ENCODE measurements around the gene FCAR. TPM values are rescaled to one million over a fixed set of nuclear protein-coding genes. Genes with fewer than 3 reads are reported as not detected.
"Not testable (repeated sequence)": the region's sequence is repeated elsewhere in the genome, so short reads cannot be mapped to it uniquely, and the experiment has no call there.

The FCAR gene
- total RNA-seq, 3 donors from 2014 or later (not counting 1 experiment from before 2014, with no cell fraction given) = 0.26 to 23.7 (median 6.7) TPM

DNA sequence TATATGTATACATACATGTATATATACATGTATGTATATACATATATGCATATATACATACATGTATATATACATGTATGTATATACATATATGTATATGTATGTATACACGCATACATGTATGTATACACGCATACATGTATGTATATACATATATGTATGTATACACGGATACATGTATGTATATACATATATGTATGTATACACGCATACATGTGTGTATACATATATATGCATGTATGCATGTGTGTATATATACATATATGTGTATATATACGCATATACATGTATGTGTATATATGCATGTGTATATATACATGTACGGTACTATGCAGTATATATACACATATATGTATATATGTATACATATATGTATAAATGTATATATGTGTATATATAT is 29.3 kb downstream of the FCAR start:
- Histone ChIP-seq H3K4me3 (ENCODE audit: low read length) (no peak overlapping the region), H3K36me3 (ENCODE audit: control insufficient read depth, insufficient read depth, low read length) (no peaks in the 10 kb centered on the region), H3K9me3 (ENCODE audit: control insufficient read depth, insufficient read depth, low read length) (no peaks in the 10 kb centered on the region), H3K27ac (ENCODE audit: low read length) (no peak overlapping the region), H3K27me3 (ENCODE audit: control insufficient read depth, insufficient read depth, low read length) (no peaks in the 10 kb centered on the region), H3K4me1 (ENCODE audit: control insufficient read depth, insufficient read depth, low read length) (peaks cover 47% of the 10 kb centered on the region)
- Mint-ChIP-seq H3K27me3 (ENCODE audit: low read depth in 2 of 2) (peaks cover 0 to 5% of the 10 kb centered on the region in 2 donors), H3K9me3 (no peaks in the 10 kb centered on the region), H3K4me3 (peak overlapping the region; percentile 92), H3K4me1 (peaks cover 54 to 74% of the 10 kb centered on the region in 2 donors), H3K36me3 (no peaks in the 10 kb centered on the region), H3K27ac (peak overlapping the region; percentile 94 to 98)
- intact Hi-C loops (cut with micrococcal nuclease) = loop anchor here (10.0 kb wide), 2 partner anchors 209 to 369 kb away; no protein-coding TSS in a partner anchor
- TF ChIP-seq, protein P1, sequence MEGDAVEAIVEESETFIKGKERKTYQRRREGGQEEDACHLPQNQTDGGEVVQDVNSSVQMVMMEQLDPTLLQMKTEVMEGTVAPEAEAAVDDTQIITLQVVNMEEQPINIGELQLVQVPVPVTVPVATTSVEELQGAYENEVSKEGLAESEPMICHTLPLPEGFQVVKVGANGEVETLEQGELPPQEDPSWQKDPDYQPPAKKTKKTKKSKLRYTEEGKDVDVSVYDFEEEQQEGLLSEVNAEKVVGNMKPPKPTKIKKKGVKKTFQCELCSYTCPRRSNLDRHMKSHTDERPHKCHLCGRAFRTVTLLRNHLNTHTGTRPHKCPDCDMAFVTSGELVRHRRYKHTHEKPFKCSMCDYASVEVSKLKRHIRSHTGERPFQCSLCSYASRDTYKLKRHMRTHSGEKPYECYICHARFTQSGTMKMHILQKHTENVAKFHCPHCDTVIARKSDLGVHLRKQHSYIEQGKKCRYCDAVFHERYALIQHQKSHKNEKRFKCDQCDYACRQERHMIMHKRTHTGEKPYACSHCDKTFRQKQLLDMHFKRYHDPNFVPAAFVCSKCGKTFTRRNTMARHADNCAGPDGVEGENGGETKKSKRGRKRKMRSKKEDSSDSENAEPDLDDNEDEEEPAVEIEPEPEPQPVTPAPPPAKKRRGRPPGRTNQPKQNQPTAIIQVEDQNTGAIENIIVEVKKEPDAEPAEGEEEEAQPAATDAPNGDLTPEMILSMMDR (IDR thresholded peaks at IDR 0.05) = no peak
- ATAC-seq (no peak), DNase-seq (no peak)
- WGBS (ENCODE audit: insufficient coverage) = no CpG with 5 or more reads among the region's 6 CpGs

DNA sequence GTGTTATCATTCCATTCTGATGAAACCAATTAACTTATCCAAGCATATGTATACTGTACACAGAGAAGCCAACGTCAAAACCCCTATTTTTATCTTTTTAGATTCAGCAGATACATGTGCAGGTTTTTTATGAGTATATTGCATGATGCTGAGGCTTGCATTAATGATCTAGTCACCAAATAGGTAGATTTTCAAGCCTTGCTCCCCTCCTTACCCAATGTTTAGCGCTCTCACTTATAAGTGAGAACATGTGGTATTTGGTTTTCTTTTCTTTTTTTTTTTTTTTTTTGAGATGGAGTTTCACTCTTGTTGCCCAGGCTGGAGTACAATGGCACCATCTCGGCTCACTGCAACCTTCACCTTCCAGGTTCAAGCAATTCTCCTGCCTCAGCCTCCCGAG is 30.2 kb downstream of the FCAR start:
- intact Hi-C loops (cut with micrococcal nuclease) = loop anchor here (2.0 to 10.0 kb wide), 3 partner anchors 17 to 369 kb away; no protein-coding TSS in a partner anchor
- DNase-seq (peak in 1 of 2 donors; percentile 34), ATAC-seq (peak; percentile 30 to 51 (median 43))
- not testable (repeated sequence) for H3K27me3 Mint-ChIP-seq (ENCODE audit: low read depth in 2 of 2); H3K9me3 Mint-ChIP-seq; H3K36me3 Mint-ChIP-seq; H3K9me3 ChIP-seq (ENCODE audit: control insufficient read depth, insufficient read depth, low read length); H3K36me3 ChIP-seq (ENCODE audit: control insufficient read depth, insufficient read depth, low read length); H3K4me3 ChIP-seq (ENCODE audit: low read length); H3K27me3 ChIP-seq (ENCODE audit: control insufficient read depth, insufficient read depth, low read length)
- peaks cover 56% of the 10 kb centered on the region for H3K4me1 ChIP-seq (ENCODE audit: control insufficient read depth, insufficient read depth, low read length)
- Mint-ChIP-seq H3K4me1 (peaks cover 52 to 65% of the 10 kb centered on the region in 2 donors), H3K27ac (peak overlapping the region; percentile 94 to 98), H3K4me3 (peak overlapping the region; percentile 92)
- peak overlapping the region; percentile 73 for H3K27ac ChIP-seq (ENCODE audit: low read length)
- WGBS (ENCODE audit: insufficient coverage) = 52% methylated on average over 2 of the region's 4 CpGs

DNA sequence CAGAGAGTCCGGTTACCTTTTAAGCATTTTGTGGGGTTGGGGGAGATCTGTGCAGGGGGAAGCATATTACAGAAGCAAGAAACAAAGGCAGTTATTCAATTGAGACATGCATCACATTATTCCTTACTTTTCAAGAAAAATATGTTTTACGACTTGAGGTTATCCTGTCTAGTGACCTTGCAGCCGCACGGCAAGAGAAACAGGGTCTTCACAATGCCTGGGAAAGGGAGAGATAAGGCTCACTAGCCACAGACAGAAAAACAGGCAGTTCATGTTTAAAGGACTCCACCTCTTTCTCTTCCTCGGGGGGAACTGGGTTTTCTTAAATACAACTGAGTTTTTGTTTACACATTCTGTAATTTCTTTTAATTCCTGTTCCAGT is 31.4 kb downstream of the FCAR start:
- Mint-ChIP-seq H3K27me3 (ENCODE audit: low read depth in 2 of 2) (no peaks in the 10 kb centered on the region), H3K27ac (peak overlapping the region; percentile 94 to 98), H3K9me3 (no peaks in the 10 kb centered on the region), H3K4me3 (peak overlapping the region; percentile 92), H3K36me3 (peaks cover 3% of the 10 kb centered on the region), H3K4me1 (peaks cover 45 to 55% of the 10 kb centered on the region in 2 donors)
- intact Hi-C loops (cut with micrococcal nuclease) = loop anchor here (1.0 to 10.0 kb wide), 5 partner anchors 15 to 371 kb away; partner anchors contain the start of gene KIR2DL4
- ATAC-seq = no peak
- Histone ChIP-seq H3K36me3 (ENCODE audit: control insufficient read depth, insufficient read depth, low read length) (peaks cover 13% of the 10 kb centered on the region), H3K4me3 (ENCODE audit: low read length) (no peak overlapping the region), H3K27ac (ENCODE audit: low read length) (peak overlapping the region; percentile 94), H3K9me3 (ENCODE audit: control insufficient read depth, insufficient read depth, low read length) (no peaks in the 10 kb centered on the region), H3K27me3 (ENCODE audit: control insufficient read depth, insufficient read depth, low read length) (no peaks in the 10 kb centered on the region), H3K4me1 (ENCODE audit: control insufficient read depth, insufficient read depth, low read length) (peaks cover 59% of the 10 kb centered on the region)
- DNase-seq = no peak
- TF ChIP-seq, protein P1 (IDR thresholded peaks at IDR 0.05) = no peak
- 10% methylated on average over 4 of the region's 5 CpGs for WGBS (ENCODE audit: insufficient coverage)

DNA sequence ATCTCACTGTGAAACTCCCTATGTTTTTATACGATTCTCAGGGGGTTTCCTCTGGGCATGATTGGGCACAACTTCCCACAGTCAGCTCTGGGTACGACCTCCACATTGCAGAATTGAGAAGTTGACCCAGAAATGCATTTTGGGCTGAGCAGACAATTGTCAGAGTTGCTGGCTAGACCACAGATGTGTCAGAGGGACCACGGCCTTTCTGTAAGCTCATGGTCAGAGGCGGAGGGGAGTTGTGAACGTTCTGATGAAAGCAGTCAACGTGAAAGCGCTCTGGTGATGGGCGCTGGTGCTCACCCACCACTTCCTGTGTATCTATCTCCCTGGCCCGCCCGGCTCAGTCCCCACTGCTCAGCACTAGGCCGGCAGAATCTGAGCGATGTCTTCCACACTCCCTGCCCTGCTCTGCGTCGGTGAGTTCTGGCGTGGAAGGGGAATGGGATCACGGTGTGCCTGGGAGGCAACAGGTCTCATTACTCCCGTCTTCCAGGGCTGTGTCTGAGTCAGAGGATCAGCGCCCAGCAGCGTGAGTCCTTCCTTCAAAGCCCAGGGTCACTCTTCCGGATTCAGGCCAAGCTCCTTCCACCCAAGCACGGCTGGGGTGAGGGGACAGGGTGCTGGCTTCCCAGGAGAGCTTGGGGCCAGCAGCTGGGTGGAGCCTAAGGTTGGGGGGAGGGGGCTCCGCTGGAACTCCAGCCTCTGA is 31.9 kb downstream of the FCAR start, which contains the start of gene NCR1:
NCR1 (plus strand) TSS at position 346 of the 709 bp plus-strand sequence; CDS start at position 386, 40 bp downstream.
- intact Hi-C loops (cut with micrococcal nuclease) = loop anchor here (1.0 to 10.0 kb wide), 6 partner anchors 10 to 371 kb away; partner anchors contain the start of gene KIR2DL4
- peak within 1 kb of the TSS; percentile 92 for H3K4me3 Mint-ChIP-seq
- ATAC-seq (peak; percentile 81 to 92 (median 90)), DNase-seq (peak; percentile 58 to 76)
- H3K27ac Mint-ChIP-seq = peak within 1 kb of the TSS; percentile 94 to 98
- H3K4me1 ChIP-seq (ENCODE audit: control insufficient read depth, insufficient read depth, low read length) = peaks cover 59% of the 10 kb centered on the region
- peak within 1 kb of the TSS; percentile 80 for H3K4me3 ChIP-seq (ENCODE audit: low read length)
- no peaks in the 10 kb centered on the region for H3K27me3 Mint-ChIP-seq (ENCODE audit: low read depth in 2 of 2)
- H3K36me3 Mint-ChIP-seq = peaks cover 8% of the 10 kb centered on the region
- TF ChIP-seq, protein P1 (IDR thresholded peaks at IDR 0.05) = no peak
- H3K36me3 ChIP-seq (ENCODE audit: control insufficient read depth, insufficient read depth, low read length) = peaks cover 18% of the 10 kb centered on the region
- peaks cover 51 to 57% of the 10 kb centered on the region in 2 donors for H3K4me1 Mint-ChIP-seq
- H3K9me3 Mint-ChIP-seq = no peaks in the 10 kb centered on the region
- peak within 1 kb of the TSS; percentile 94 for H3K27ac ChIP-seq (ENCODE audit: low read length)
- H3K9me3 ChIP-seq (ENCODE audit: control insufficient read depth, insufficient read depth, low read length) = no peaks in the 10 kb centered on the region
- H3K27me3 ChIP-seq (ENCODE audit: control insufficient read depth, insufficient read depth, low read length) = no peaks in the 10 kb centered on the region
- 34% methylated on average over 22 of the region's 22 CpGs for WGBS (ENCODE audit: insufficient coverage)
